HEK293 (cell line): Measurements from ENCODE around the gene EIF4G3.
"Not testable (repeated sequence)": the region's sequence is repeated elsewhere in the genome, so short reads cannot be mapped to it uniquely, and the experiment has no call there.

ENCODE experiments used
- CTCF ChIA-PET: fragments of 350-600 bp; formaldehyde crosslinking; extraction: SDS; loops from one replicate; lab custom pipeline; 2021; ENCODE audit warnings: antibody characterized with exemption; lab: Yijun Ruan, JAX
- POLR2A ChIA-PET: fragments of 300-600 bp; formaldehyde crosslinking; extraction: SDS; loops from one replicate; lab custom pipeline; 2020; ENCODE audit warnings: antibody characterized with exemption, inconsistent platforms; lab: Yijun Ruan, JAX
- H3K27ac ChIP-seq: fragments of 200-500 bp; sonication (Bioruptor generic); 2 replicates; pipeline ENCODE4 v1.5.1; 2014; ENCODE audit warnings: low read depth, low read length, control low read depth, inconsistent platforms; ENCODE audit errors: extremely low read depth
- H3K36me3 ChIP-seq, 2 experiments: fragments of 200-500 bp in 1 of 2; sonication (Bioruptor generic) in 1 of 2; 1 replicate in 1 of 2; 2 replicates in 1 of 2; pipeline ENCODE4 v1.5.1; 2014 to 2017; ENCODE audit warnings: inconsistent platforms in 2 of 2, low read length in 2 of 2; ENCODE audit not compliant: control insufficient read depth in 2 of 2, insufficient read depth in 1 of 2
- H3K4me1 ChIP-seq: fragments of 200-500 bp; sonication (Bioruptor generic); 2 replicates; pipeline ENCODE4 v1.5.1; 2014; ENCODE audit warnings: mild to moderate bottlenecking, low read length, inconsistent platforms; ENCODE audit not compliant: control insufficient read depth, insufficient read depth
- H3K4me3 ChIP-seq: 2 replicates; pipeline ENCODE4 v1.5.1; 2011; ENCODE audit warnings: low read depth, mild to moderate bottlenecking, control low read depth, low read length, moderate library complexity
- H3K9me3 ChIP-seq: fragments of 200-500 bp; sonication (Bioruptor generic); 2 replicates; pipeline ENCODE4 v1.5.1; 2014; ENCODE audit warnings: low read depth, low read length, inconsistent platforms; ENCODE audit not compliant: control insufficient read depth, insufficient read depth
- AEBP2 ChIP-seq: fragments of 450-650 bp; formaldehyde crosslinking; IDR thresholded peaks from 2 replicates; pipeline ENCODE4 v1.5.1; 2016; ENCODE audit warnings: missing biosample characterization, missing genetic modification characterization, borderline replicate concordance
- EGR2 ChIP-seq: fragments of 450-650 bp; formaldehyde crosslinking; IDR thresholded peaks from 2 replicates; pipeline ENCODE4 v1.5.1; 2016; ENCODE audit warnings: low read depth, missing biosample characterization, missing genetic modification characterization
- GLIS1 ChIP-seq: fragments of 450-650 bp; formaldehyde crosslinking; IDR thresholded peaks from 2 replicates; pipeline ENCODE4 v1.5.1; 2016; ENCODE audit warnings: missing biosample characterization, missing genetic modification characterization
- HIC1 ChIP-seq: fragments of 450-650 bp; formaldehyde crosslinking; IDR thresholded peaks from 2 replicates; pipeline ENCODE4 v1.5.1; 2016; ENCODE audit warnings: missing biosample characterization, missing genetic modification characterization
- HOXC10 ChIP-seq: sonication (generic); formaldehyde crosslinking; IDR thresholded peaks from 2 replicates; pipeline ENCODE4 v1.8.1; 2023; ENCODE audit warnings: mild to moderate bottlenecking, missing genetic modification reagents
- WT1 ChIP-seq: fragments of 450-650 bp; formaldehyde crosslinking; IDR thresholded peaks from 2 replicates; pipeline ENCODE4 v1.5.1; 2016; ENCODE audit warnings: missing biosample characterization, missing genetic modification characterization
- YY2 ChIP-seq: fragments of 450-650 bp; formaldehyde crosslinking; IDR thresholded peaks from 2 replicates; pipeline ENCODE4 v1.5.1; 2016; ENCODE audit warnings: missing biosample characterization, missing genetic modification characterization
- ZBTB26 ChIP-seq: fragments of 450-650 bp; formaldehyde crosslinking; optimal IDR thresholded peaks from 2 replicates; pipeline ENCODE3; 2016; ENCODE audit warnings: missing biosample characterization, mild to moderate bottlenecking, missing genetic modification characterization
- ZFP41 ChIP-seq: fragments of 450-650 bp; formaldehyde crosslinking; IDR thresholded peaks from 2 replicates; pipeline ENCODE4 v1.5.1; 2016; ENCODE audit warnings: missing biosample characterization, missing genetic modification characterization, borderline replicate concordance
- ZNF121 ChIP-seq: fragments of 450-650 bp; formaldehyde crosslinking; IDR thresholded peaks from 2 replicates; pipeline ENCODE4 v1.5.1; 2016; ENCODE audit warnings: missing biosample characterization, missing genetic modification characterization
- ZNF174 ChIP-seq: fragments of 450-650 bp; formaldehyde crosslinking; IDR thresholded peaks from 2 replicates; pipeline ENCODE4 v1.5.0; 2017; ENCODE audit warnings: missing biosample characterization, mild to moderate bottlenecking, missing genetic modification characterization
- ZNF211 ChIP-seq: fragments of 450-650 bp; formaldehyde crosslinking; IDR thresholded peaks from 2 replicates; pipeline ENCODE4 v1.5.1; 2016; ENCODE audit warnings: low read depth, missing biosample characterization, missing genetic modification characterization
- ZNF362 ChIP-seq: fragments of 450-650 bp; formaldehyde crosslinking; IDR thresholded peaks from 2 replicates; pipeline ENCODE4 v1.5.1; 2016; ENCODE audit warnings: missing biosample characterization, missing genetic modification characterization
- ZNF530 ChIP-seq: fragments of 450-650 bp; formaldehyde crosslinking; IDR thresholded peaks from 2 replicates; pipeline ENCODE4 v1.5.1; 2016; ENCODE audit warnings: low read depth, missing biosample characterization, missing genetic modification characterization
- ZNF548 ChIP-seq: fragments of 450-650 bp; formaldehyde crosslinking; IDR thresholded peaks from 2 replicates; pipeline ENCODE4 v1.5.1; 2016; ENCODE audit warnings: missing biosample characterization, missing genetic modification characterization
- ZNF549 ChIP-seq: fragments of 450-650 bp; IDR thresholded peaks from 2 replicates; pipeline ENCODE4 v1.5.1; 2018; ENCODE audit warnings: missing biosample characterization, missing genetic modification characterization, mild to moderate bottlenecking, inconsistent platforms, moderate library complexity
- ZNF561 ChIP-seq: fragments of 450-650 bp; IDR thresholded peaks from 2 replicates; pipeline ENCODE4 v1.5.1; 2018; ENCODE audit warnings: missing biosample characterization, missing genetic modification characterization, borderline replicate concordance
- ZNF580 ChIP-seq: fragments of 450-650 bp; formaldehyde crosslinking; IDR thresholded peaks from 2 replicates; pipeline ENCODE4 v1.5.1; 2016; ENCODE audit warnings: missing biosample characterization, missing genetic modification characterization
- ZXDB ChIP-seq: fragments of 450-650 bp; formaldehyde crosslinking; IDR thresholded peaks from 2 replicates; pipeline ENCODE4 v1.5.1; 2016; ENCODE audit warnings: missing biosample characterization, missing genetic modification characterization

EIF4G3 gene

GRCh38 chr1:20792196-20792595, 384.5 kb downstream of the EIF4G3 start:
- H3K9me3 ChIP-seq, result no peaks in the 10 kb centered on the region
- no peak overlapping the region for H3K27ac ChIP-seq
- no peak overlapping the region for H3K4me3 ChIP-seq
- TF ChIP-seq ZNF580 (tag by site-specific recombination), result no peak
- TF ChIP-seq ZNF530 (tag by site-specific recombination), result no peak
- no peak for TF ChIP-seq EGR2 (tag by site-specific recombination)
- TF ChIP-seq YY2 (tag by site-specific recombination), result no peak
- no peak for TF ChIP-seq AEBP2 (tag by site-specific recombination)
- TF ChIP-seq GLIS1 (tag by site-specific recombination), result no peak
- TF ChIP-seq ZNF561 (tag by site-specific recombination), result no peak
- POLR2A ChIA-PET, result interaction anchor here (0.6 kb wide), 1 partner anchor 8 kb away, joined by 4 read pairs; no protein-coding TSS in a partner anchor
- CTCF ChIA-PET, result interaction anchor here (0.5 to 0.6 kb wide), 2 partner anchors 424 to 699 kb away, joined by 3 to 5 read pairs; no protein-coding TSS in a partner anchor
- H3K36me3 ChIP-seq, result no peaks in the 10 kb centered on the region; a peak in 1 of 3 replicates
- peaks cover 3% of the 10 kb centered on the region; the same call in 1 of the 2 replicates for H3K4me1 ChIP-seq

- peak; percentile 87 for TF ChIP-seq ZNF121 (tag by site-specific recombination)
- TF ChIP-seq ZFP41 (tag by site-specific recombination), result no peak
These were observed 385.9 kb downstream of the EIF4G3 start for GRCh38 chr1:20790785-20791184.

GRCh38 chr1:20789598-20789997, 387.1 kb downstream of the EIF4G3 start:
- H3K27ac ChIP-seq, H3K4me1 ChIP-seq, H3K4me3 ChIP-seq, H3K9me3 ChIP-seq, POLR2A ChIA-PET, CTCF ChIA-PET, H3K36me3 ChIP-seq: not testable (repeated sequence)
- peak; percentile 41; the same call in 1 of the 2 replicates for TF ChIP-seq ZNF362 (tag by site-specific recombination)

More at GRCh38 chr1:20790785-20791184, 385.9 kb downstream of the EIF4G3 start:
- peaks cover 3% of the 10 kb centered on the region; the same call in 1 of the 2 replicates for H3K4me1 ChIP-seq
- POLR2A ChIA-PET, result no interaction called here
- CTCF ChIA-PET, result interaction anchor here (0.6 kb wide), 1 partner anchor 94 kb away, joined by 3 read pairs; no protein-coding TSS in a partner anchor
- H3K9me3 ChIP-seq, result no peaks in the 10 kb centered on the region
- no peak overlapping the region for H3K4me3 ChIP-seq
- no peak overlapping the region for H3K27ac ChIP-seq
- no peaks in the 10 kb centered on the region; a peak in 1 of 3 replicates for H3K36me3 ChIP-seq

GRCh38 chr1:20787840-20788795, 388.6 kb downstream of the EIF4G3 start:
- ChIA-PET POLR2A (interaction anchor here (1.0 to 2.9 kb wide), 4 partner anchors 14 to 42 kb away, joined by 3 to 22 read pairs (median 10); no protein-coding TSS in a partner anchor), CTCF (no interaction called here)
- peak overlapping the region; percentile 89 for H3K27ac ChIP-seq
- no peaks in the 10 kb centered on the region for H3K9me3 ChIP-seq
- H3K36me3 ChIP-seq, result no peaks in the 10 kb centered on the region; a peak in 1 of 3 replicates
- H3K4me3 ChIP-seq, result peak overlapping the region; percentile 98
- H3K4me1 ChIP-seq, result peaks cover 3% of the 10 kb centered on the region; the same call in 1 of the 2 replicates
- TF ChIP-seq WT1, result peak; percentile 60
- TF ChIP-seq ZNF549 (tag by site-specific recombination), result no peak
- no peak for TF ChIP-seq ZNF211 (tag by site-specific recombination)
- TF ChIP-seq ZBTB26 (tag by site-specific recombination), result no peak
- TF ChIP-seq ZXDB (tag by site-specific recombination), result peak; percentile 76
- peak; percentile 82 for TF ChIP-seq HIC1
- no peak for TF ChIP-seq ZNF548 (tag by site-specific recombination)
- no peak for TF ChIP-seq HOXC10 (CRISPR knock-in tag)
- no peak for TF ChIP-seq ZNF174
